Measurements from ENCODE around the gene SLC34A3.

Gene SLC34A3

GRCh38 chr9:137199411-137200121, 31.1 kb upstream of the SLC34A3 start:
- H3K27me3 ChIP-seq (ENCODE audit: insufficient read depth, poor library complexity, severe bottlenecking) = no peaks in the 10 kb centered on the region
- peaks cover 8% of the 10 kb centered on the region; the same call in 1 of the 2 replicates for H3K36me3 ChIP-seq (ENCODE audit: low read depth)
- no peak for TF ChIP-seq CTCF (IDR thresholded peaks at IDR 0.05; ENCODE audit: poor library complexity, severe bottlenecking)
- H3K27ac ChIP-seq (ENCODE audit: poor library complexity, severe bottlenecking) = no peak overlapping the region
- H3K4me1 ChIP-seq (ENCODE audit: insufficient read depth, poor library complexity, severe bottlenecking) = peaks cover 22% of the 10 kb centered on the region
- no peaks in the 10 kb centered on the region for H3K9me3 ChIP-seq (ENCODE audit: severe bottlenecking)
- H3K4me3 ChIP-seq (ENCODE audit: severe bottlenecking) = peak overlapping the region; percentile 88
- no peak for DNase-seq (ENCODE audit: low spot score)
- ATAC-seq (ENCODE audit: low read depth) = no peak

GRCh38 chr9:137200311-137201204, 30.1 kb upstream of the SLC34A3 start, which contains the start of gene TPRN:
Gene TPRN, minus strand, starts transcription at chr9:137200741. Its CDS starts 30 bp downstream, at chr9:137200711.
- Histone ChIP-seq H3K27me3 (ENCODE audit: insufficient read depth, poor library complexity, severe bottlenecking) (no peaks in the 10 kb centered on the region), H3K4me3 (ENCODE audit: severe bottlenecking) (peak within 1 kb of the TSS; percentile 88), H3K27ac (ENCODE audit: poor library complexity, severe bottlenecking) (peak within 1 kb of the TSS; percentile 32), H3K36me3 (ENCODE audit: low read depth) (peaks cover 8% of the 10 kb centered on the region; the same call in 1 of the 2 replicates), H3K4me1 (ENCODE audit: insufficient read depth, poor library complexity, severe bottlenecking) (peaks cover 13% of the 10 kb centered on the region), H3K9me3 (ENCODE audit: severe bottlenecking) (no peaks in the 10 kb centered on the region)
- DNase-seq (ENCODE audit: low spot score) (peak; percentile 100), ATAC-seq (ENCODE audit: low read depth) (peak; percentile 93)
- TF ChIP-seq CTCF (IDR thresholded peaks at IDR 0.05; ENCODE audit: poor library complexity, severe bottlenecking) = no peak

- DNase-seq (ENCODE audit: low spot score) = no peak
- peaks cover 15% of the 10 kb centered on the region for H3K4me1 ChIP-seq (ENCODE audit: insufficient read depth, poor library complexity, severe bottlenecking)
- ATAC-seq (ENCODE audit: low read depth) = no peak
- no peaks in the 10 kb centered on the region for H3K9me3 ChIP-seq (ENCODE audit: severe bottlenecking)
- peak overlapping the region; percentile 88 for H3K4me3 ChIP-seq (ENCODE audit: severe bottlenecking)
- peaks cover 8% of the 10 kb centered on the region; the same call in 1 of the 2 replicates for H3K36me3 ChIP-seq (ENCODE audit: low read depth)
- no peak for TF ChIP-seq CTCF (IDR thresholded peaks at IDR 0.05; ENCODE audit: poor library complexity, severe bottlenecking)
- H3K27me3 ChIP-seq (ENCODE audit: insufficient read depth, poor library complexity, severe bottlenecking) = no peaks in the 10 kb centered on the region
- peak overlapping the region; percentile 32 for H3K27ac ChIP-seq (ENCODE audit: poor library complexity, severe bottlenecking)
Measured at GRCh38 chr9:137201205-137201868, 29.4 kb upstream of the SLC34A3 start.

GRCh38 chr9:137202966-137203365, 27.7 kb upstream of the SLC34A3 start:
- H3K27ac ChIP-seq (ENCODE audit: poor library complexity, severe bottlenecking) = no peak overlapping the region
- no peak overlapping the region for H3K4me3 ChIP-seq (ENCODE audit: severe bottlenecking)
- TF ChIP-seq CTCF (IDR thresholded peaks at IDR 0.05; ENCODE audit: poor library complexity, severe bottlenecking) = no peak
- no peaks in the 10 kb centered on the region for H3K27me3 ChIP-seq (ENCODE audit: insufficient read depth, poor library complexity, severe bottlenecking)
- H3K4me1 ChIP-seq (ENCODE audit: insufficient read depth, poor library complexity, severe bottlenecking) = peaks cover 17% of the 10 kb centered on the region
- H3K36me3 ChIP-seq (ENCODE audit: low read depth) = peaks cover 8% of the 10 kb centered on the region; the same call in 1 of the 2 replicates
- no peak for DNase-seq (ENCODE audit: low spot score)
- ATAC-seq (ENCODE audit: low read depth) = no peak
- H3K9me3 ChIP-seq (ENCODE audit: severe bottlenecking) = no peaks in the 10 kb centered on the region

Measured in RWPE2 (cell line).